Mesothelial cell of epicardium (in vitro differentiated cells): Measurements from ENCODE around the gene LMNA. TPM values are rescaled to one million over a fixed set of nuclear protein-coding genes. Genes with fewer than 3 reads are reported as not detected.
A peak's percentile ranks its signal among the peaks of the same experiment; 100 is the strongest.

Experiments used
- DNase-seq, 2 experiments: peaks; one replicate each; pipeline ENCODE4 v3.0.0; 2021; ENCODE audit warnings: low spot score in 2 of 2; ENCODE audit not compliant: unreplicated experiment in 2 of 2
- H3K27ac Mint-ChIP-seq: 2 replicates; pipeline ENCODE4 v1.8.0; 2021; ENCODE audit warnings: mixed read lengths
- H3K27me3 Mint-ChIP-seq: 2 replicates; pipeline ENCODE4 v1.8.0; 2021; ENCODE audit warnings: low read depth, mixed read lengths
- H3K36me3 Mint-ChIP-seq: 2 replicates; pipeline ENCODE4 v1.8.0; 2021; ENCODE audit warnings: mixed read lengths
- H3K4me1 Mint-ChIP-seq: 2 replicates; pipeline ENCODE4 v1.8.0; 2021; ENCODE audit warnings: mixed read lengths
- H3K4me3 Mint-ChIP-seq: 2 replicates; pipeline ENCODE4 v1.8.0; 2021; ENCODE audit warnings: mild to moderate bottlenecking, moderate library complexity, mixed read lengths
- H3K9me3 Mint-ChIP-seq: 2 replicates; pipeline ENCODE4 v1.8.0; 2021; ENCODE audit warnings: mixed read lengths
- total RNA-seq: library from RNA; stranded (reverse); gene quantifications from 3 replicates; pipeline ENCODE4 v1.2.1, GENCODE V29; 2021
- TF ChIP-seq, protein P1 (sequence below): fragments of 200-600 bp; sonication (generic); IDR thresholded peaks from one replicate; pipeline ENCODE4 v1.5.0; 2021; ENCODE audit warnings: antibody characterized with exemption; ENCODE audit not compliant: unreplicated experiment

The LMNA gene
- total RNA-seq, 1 donor from 2014 or later, result 96.9 TPM

GRCh38 chr1:156128654-156129597 lies 14.4 kb downstream of the LMNA start:
- no peak for DNase-seq
- Mint-ChIP-seq H3K4me3 (no peak overlapping the region), H3K4me1 (peaks cover 55% of the 10 kb centered on the region), H3K9me3 (no peaks in the 10 kb centered on the region), H3K27me3 (no peaks in the 10 kb centered on the region), H3K36me3 (peaks cover 7% of the 10 kb centered on the region), H3K27ac (peak overlapping the region; percentile 100)
- TF ChIP-seq, protein P1, sequence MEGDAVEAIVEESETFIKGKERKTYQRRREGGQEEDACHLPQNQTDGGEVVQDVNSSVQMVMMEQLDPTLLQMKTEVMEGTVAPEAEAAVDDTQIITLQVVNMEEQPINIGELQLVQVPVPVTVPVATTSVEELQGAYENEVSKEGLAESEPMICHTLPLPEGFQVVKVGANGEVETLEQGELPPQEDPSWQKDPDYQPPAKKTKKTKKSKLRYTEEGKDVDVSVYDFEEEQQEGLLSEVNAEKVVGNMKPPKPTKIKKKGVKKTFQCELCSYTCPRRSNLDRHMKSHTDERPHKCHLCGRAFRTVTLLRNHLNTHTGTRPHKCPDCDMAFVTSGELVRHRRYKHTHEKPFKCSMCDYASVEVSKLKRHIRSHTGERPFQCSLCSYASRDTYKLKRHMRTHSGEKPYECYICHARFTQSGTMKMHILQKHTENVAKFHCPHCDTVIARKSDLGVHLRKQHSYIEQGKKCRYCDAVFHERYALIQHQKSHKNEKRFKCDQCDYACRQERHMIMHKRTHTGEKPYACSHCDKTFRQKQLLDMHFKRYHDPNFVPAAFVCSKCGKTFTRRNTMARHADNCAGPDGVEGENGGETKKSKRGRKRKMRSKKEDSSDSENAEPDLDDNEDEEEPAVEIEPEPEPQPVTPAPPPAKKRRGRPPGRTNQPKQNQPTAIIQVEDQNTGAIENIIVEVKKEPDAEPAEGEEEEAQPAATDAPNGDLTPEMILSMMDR, result no peak

DNA sequence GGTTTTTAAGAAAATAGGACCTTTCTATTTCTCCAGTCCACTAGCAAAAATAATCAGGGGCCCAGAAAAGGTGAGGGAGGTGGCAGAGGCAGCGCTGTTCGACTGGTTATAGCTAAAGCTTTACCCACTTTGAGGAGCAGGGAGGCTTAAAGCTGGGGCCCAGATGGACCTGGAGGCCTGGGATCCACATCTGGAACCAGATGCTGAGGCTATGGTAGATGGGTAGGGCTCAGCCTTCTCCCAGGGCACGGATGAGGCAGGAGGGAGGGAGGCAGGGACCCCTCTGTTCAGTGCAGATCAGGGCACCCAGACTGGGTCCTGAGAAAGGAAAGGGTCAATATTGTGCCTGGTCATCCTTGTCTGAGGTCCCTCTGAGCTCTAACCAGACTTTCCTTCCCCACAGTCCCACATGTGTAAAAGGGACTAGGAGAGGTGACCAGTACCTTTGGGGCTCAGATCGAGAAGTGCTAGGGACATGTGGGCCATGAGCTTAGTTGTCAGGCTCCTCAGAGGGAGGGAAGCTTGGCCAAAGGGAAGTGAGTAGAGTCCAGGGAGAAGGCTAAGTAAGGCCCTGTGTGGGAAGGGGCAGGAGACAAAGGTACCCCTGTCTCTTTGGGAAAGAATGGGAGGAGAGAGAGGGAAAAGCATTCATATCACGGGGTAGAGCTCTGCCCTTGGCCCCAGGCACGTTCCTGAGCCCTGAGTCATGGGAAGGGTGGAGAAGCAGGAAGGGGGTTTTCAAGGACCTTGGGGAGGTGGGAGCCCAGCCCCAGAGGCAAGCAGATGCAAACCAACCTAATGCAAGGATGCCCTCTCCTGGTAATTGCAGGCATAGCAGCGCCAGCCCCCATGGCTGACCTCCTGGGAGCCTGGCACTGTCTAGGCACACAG lies 15.4 kb downstream of the LMNA start:
- Mint-ChIP-seq H3K36me3 (peaks cover 13% of the 10 kb centered on the region), H3K4me1 (peaks cover 45% of the 10 kb centered on the region), H3K4me3 (peak overlapping the region; percentile 8), H3K27me3 (no peaks in the 10 kb centered on the region), H3K9me3 (no peaks in the 10 kb centered on the region), H3K27ac (peak overlapping the region; percentile 100)
- peak; percentile 88 to 96 for DNase-seq
- TF ChIP-seq, protein P1, result peak; percentile 89

DNA sequence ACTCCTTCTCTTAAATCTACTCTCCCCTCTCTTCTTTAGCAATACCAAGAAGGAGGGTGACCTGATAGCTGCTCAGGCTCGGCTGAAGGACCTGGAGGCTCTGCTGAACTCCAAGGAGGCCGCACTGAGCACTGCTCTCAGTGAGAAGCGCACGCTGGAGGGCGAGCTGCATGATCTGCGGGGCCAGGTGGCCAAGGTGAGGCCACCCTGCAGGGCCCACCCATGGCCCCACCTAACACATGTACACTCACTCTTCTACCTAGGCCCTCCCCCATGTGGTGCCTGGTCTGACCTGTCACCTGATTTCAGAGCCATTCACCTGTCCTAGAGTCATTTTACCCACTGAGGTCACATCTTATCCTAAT lies 16.0 kb downstream of the LMNA start:
- Mint-ChIP-seq H3K36me3 (peaks cover 13% of the 10 kb centered on the region), H3K4me3 (no peak overlapping the region), H3K9me3 (no peaks in the 10 kb centered on the region), H3K4me1 (peaks cover 40% of the 10 kb centered on the region), H3K27me3 (no peaks in the 10 kb centered on the region), H3K27ac (peak overlapping the region; percentile 100)
- TF ChIP-seq, protein P1, result no peak
- no peak for DNase-seq

- DNase-seq, result no peak
- TF ChIP-seq, protein P1, result no peak
- H3K27me3 Mint-ChIP-seq, result no peaks in the 10 kb centered on the region
- peaks cover 25% of the 10 kb centered on the region for H3K36me3 Mint-ChIP-seq
- no peak overlapping the region for H3K4me3 Mint-ChIP-seq
- peaks cover 4% of the 10 kb centered on the region for H3K4me1 Mint-ChIP-seq
- no peaks in the 10 kb centered on the region for H3K9me3 Mint-ChIP-seq
- no peak overlapping the region for H3K27ac Mint-ChIP-seq
Measured at GRCh38 chr1:156134716-156135435, 20.4 kb downstream of the LMNA start.
